Measurements from ENCODE around the gene GPI.

The GPI gene

GRCh38 chr19:34404109-34404909, 39.3 kb downstream of the GPI start, which contains the start of gene PDCD2L:
Gene PDCD2L (plus strand): TSS chr19:34404399. CDS start chr19:34404431, 32 bp downstream.
- peak; percentile 85 for DNase-seq (ENCODE audit: low read depth)

- DNase-seq (ENCODE audit: low read depth) = no peak
Observed at GRCh38 chr19:34405892-34406660, 41.1 kb downstream of the GPI start.

GRCh38 chr19:34408411-34408810, 43.4 kb downstream of the GPI start:
- DNase-seq (ENCODE audit: low read depth) = no peak

- no peak for DNase-seq (ENCODE audit: low read depth)
Observed at GRCh38 chr19:34409189-34410164, 44.5 kb downstream of the GPI start.

- DNase-seq (ENCODE audit: low read depth) = no peak
Observed at GRCh38 chr19:34411216-34411615, 46.2 kb downstream of the GPI start.

- DNase-seq (ENCODE audit: low read depth) = no peak
Observed at GRCh38 chr19:34416021-34416545, 51.1 kb downstream of the GPI start.

- DNase-seq (ENCODE audit: low read depth) = no peak
Observed at GRCh38 chr19:34418300-34418699, 53.3 kb downstream of the GPI start.

- no peak for DNase-seq (ENCODE audit: low read depth)
Observed at GRCh38 chr19:34426096-34426661, 61.2 kb downstream of the GPI start.

GRCh38 chr19:34428549-34429285, 63.7 kb downstream of the GPI start:
- peak; percentile 9 for DNase-seq (ENCODE audit: low read depth)

GRCh38 chr19:34429553-34429952, 64.6 kb downstream of the GPI start:
- DNase-seq (ENCODE audit: low read depth) = no peak

GRCh38 chr19:34430738-34431625, 66.0 kb downstream of the GPI start:
- peak; percentile 8 for DNase-seq (ENCODE audit: low read depth)

GRCh38 chr19:34431681-34432402, 66.8 kb downstream of the GPI start:
- DNase-seq (ENCODE audit: low read depth) = no peak

GRCh38 chr19:34432797-34433196, 67.8 kb downstream of the GPI start:
- DNase-seq (ENCODE audit: low read depth) = no peak

- no peak for DNase-seq (ENCODE audit: low read depth)
Observed at GRCh38 chr19:34436716-34437115, 71.7 kb downstream of the GPI start.

GRCh38 chr19:34448191-34448590, 83.2 kb downstream of the GPI start:
- no peak for DNase-seq (ENCODE audit: low read depth)
